Stimulated activated CD4-positive, alpha-beta T cell treated with anti-CD3 and anti-CD28 coated beads, Interleukin-4, amount 100 ng/mL, for 48 hours (primary cell): ENCODE results near the gene PTPRH.
"Not testable (repeated sequence)": the region's sequence is repeated elsewhere in the genome, so short reads cannot be mapped to it uniquely, and the experiment has no call there.

ENCODE experiments used
- DNase-seq, 2 donors: peaks; one replicate each; pipeline ENCODE4 v3.0.0-alpha.2; 2020; ENCODE audit warnings: low read depth in 2 of 2

PTPRH gene

DNA sequence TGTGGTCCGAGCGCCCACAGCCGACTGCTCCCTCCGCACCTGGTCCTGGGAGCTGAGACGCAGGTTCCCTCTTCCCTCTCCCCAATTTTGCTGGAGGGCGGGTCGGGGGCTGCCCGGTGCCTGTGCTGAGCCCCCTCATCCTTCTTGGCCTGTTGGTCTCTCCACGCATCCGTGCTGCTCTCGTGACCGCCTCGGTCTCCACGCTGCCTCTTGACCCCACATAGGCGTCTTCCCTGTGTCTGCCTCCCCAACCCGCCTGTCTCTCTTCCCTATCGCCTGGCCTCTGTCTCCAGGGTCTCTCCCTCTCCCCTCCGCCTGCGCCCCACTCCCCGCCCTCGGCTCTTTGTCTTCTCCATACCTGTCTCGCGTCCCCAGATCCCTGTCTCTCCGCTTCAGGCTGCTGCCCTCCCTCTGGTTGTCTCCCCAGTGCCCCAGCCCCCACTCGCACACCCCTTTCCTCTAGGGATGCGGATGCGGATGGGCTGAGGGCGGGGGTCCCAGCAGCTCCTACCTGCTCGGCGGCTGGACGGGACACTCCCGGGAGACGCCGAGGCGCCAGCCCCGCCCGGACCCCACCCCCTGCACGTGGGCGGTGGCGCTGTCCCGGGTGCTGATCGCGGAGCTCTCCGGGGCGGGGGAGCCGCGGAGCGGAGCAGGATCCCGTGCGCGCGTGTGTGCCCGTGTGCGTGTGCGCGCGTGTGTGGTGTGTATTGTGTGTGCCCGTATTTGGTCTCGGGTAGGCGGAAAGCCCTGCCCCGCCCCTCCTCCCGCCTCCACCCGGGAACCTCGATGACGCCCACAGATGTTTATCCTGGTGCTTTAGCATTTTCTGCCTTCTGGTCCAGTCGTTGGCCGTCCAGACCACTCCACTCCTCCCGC is 29.5 kb downstream of the PTPRH start, which contains the start of gene SYT5:
TSS of gene SYT5 (minus strand) at position 684 of the 879 bp plus-strand sequence. CDS start 1,248 bp downstream, outside the sequence.
- peak; percentile 47 to 62 for DNase-seq

- peak; percentile 83 to 88 for DNase-seq
Observed at GRCh38 chr19:55178781-55179599, 30.3 kb downstream of the PTPRH start.

DNA sequence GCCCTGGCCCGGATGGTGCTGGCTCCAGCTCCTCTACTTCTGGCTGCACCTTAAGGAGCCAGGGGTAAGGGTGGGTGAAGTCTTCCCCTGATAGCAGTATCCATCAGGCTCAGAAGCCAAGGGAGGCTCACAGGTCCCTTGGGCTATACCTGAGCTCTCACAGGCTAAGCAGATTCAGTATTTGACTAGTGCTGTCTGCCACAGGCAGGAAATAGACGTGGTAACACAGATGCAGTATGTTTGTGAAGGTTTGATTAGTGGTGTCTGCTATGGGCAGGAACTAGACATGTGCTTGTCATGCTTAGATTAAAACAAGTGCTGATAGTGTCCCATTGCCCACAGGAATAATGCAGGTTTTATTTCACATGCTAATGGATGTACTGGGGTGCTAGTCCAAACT is 33.2 kb downstream of the PTPRH start:
- no peak for DNase-seq

DNA sequence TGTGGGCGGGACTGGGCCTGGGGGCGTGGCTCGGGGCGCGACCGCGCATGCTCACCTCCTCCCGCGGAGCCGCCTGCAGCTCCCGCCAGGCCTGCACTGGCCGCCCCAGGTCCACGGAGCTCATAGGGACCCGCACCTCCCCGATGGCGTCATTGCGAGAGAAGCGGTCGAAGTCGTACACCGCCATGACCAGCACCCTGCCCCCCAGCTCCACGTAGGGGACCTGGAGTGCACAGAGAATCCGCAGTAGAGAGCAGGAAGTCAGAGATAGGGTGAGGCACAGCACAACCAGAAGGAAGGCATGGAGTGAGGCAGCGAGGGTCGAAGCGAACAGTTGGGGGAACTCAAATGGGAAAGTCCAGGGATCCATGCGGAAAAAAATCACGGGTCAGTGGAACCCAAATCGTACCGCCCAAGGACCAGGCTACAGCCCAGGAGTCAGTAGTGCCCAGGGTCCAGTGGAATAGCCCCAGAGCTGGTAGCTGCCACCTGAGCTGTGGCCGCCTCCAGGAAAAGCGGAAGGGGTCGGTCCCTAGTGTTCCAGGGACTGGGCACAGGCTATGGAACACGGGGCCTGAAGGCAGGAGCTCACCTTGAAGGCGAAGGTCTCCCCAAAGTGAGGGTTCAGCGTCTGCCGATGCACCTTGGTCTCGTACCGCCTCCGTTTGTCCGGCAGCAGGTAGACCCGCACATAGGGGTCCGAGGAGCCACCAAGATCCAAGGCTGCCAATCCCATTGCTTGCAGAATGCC is 34.0 kb downstream of the PTPRH start:
- DNase-seq, result no peak

DNA sequence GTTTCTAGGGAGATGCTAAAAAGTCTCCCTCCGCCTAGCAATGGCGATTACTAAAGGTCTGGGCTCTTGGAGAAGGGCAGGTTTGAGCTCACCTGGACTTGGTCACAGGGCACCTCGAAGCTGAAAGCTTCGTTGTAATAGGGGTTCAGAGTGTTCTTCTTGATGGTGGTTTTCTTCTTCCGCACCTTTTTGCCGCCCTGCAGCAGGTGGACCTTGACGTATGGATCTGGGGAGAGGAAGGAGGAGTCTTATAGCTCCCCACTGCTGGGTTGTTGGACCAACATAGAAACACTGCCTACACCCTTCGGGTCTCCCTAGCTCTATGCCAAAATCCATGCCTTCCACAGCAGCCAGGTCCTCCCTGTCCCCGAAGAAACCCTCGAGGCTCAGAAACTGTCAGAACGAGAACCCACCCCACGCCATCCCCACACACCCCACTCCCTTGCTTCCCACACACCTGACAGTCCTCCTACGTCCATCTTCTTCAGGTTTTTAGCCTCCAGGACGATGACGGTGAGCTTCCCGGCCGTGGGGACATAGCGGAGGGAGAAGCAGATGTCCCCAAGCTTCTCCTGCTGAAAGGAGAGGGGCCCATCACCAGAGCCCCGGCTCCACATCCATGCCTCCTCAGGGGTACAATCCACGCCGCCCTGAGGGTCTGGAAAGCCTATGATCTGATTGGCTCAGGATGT is 34.7 kb downstream of the PTPRH start:
- no peak for DNase-seq

GRCh38 chr19:55173714-55174409 is 35.4 kb downstream of the PTPRH start:
- DNase-seq, result peak; percentile 42 to 51

DNA sequence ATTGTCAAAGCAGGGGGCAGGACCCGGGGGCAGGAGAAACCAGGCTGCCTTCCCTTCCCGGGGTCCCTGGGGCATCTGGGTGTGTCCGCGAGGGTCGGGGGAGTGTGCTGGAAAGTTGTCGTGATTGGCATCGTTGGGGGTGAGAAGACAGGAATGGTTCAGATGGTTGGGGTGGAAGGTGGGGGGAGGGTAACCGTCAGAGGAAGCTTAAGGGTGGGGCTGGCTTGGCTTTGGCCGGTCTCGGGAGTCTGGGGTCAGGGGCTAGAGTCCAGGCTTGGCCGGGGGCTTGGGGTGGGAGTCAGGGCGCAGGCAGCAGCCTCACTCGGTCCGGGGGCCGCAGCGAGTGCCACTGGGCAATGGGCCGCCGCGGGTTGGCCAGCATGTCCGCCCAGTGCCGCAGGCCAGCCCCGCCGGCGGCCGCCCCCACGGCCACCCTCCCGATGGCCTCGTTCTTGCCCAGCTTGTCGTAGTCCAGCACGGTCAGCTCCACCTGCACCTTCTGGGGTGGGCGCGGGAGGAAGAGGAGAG is 36.1 kb downstream of the PTPRH start:
- no peak for DNase-seq

- no peak for DNase-seq
Observed at GRCh38 chr19:55172741-55173140, 36.6 kb downstream of the PTPRH start.

GRCh38 chr19:55172318-55172717 is 37.0 kb downstream of the PTPRH start:
- DNase-seq, result not testable (repeated sequence)

GRCh38 chr19:55171440-55171839 is 37.9 kb downstream of the PTPRH start:
- no peak for DNase-seq

GRCh38 chr19:55169136-55169535 is 40.2 kb downstream of the PTPRH start:
- DNase-seq, result no peak

- peak; percentile 76 to 89 for DNase-seq
Observed at GRCh38 chr19:55166530-55167268, 42.6 kb downstream of the PTPRH start, which contains the start of gene DNAAF3. DNAAF3 (minus strand) TSS chr19:55166613; CDS start chr19:55166413, 200 bp downstream.

- DNase-seq, result peak in 1 of 2 donors; percentile 39
Observed at GRCh38 chr19:55165952-55166529, 43.3 kb downstream of the PTPRH start.

- DNase-seq, result no peak
Observed at GRCh38 chr19:55161571-55162322, 47.6 kb downstream of the PTPRH start.

GRCh38 chr19:55160986-55161365 is 48.3 kb downstream of the PTPRH start:
- DNase-seq, result no peak

- DNase-seq, result peak; percentile 86 to 92
Observed at GRCh38 chr19:55160128-55160985, 48.9 kb downstream of the PTPRH start.
